Endothelial cell (in vitro differentiated cells): ENCODE measurements around the gene OGFRL1. TPM values are rescaled to one million over a fixed set of nuclear protein-coding genes. Genes with fewer than 3 reads are reported as not detected.

ENCODE experiments used
- DNase-seq: peaks from one replicate; pipeline ENCODE4 v3.0.0; 2021; ENCODE audit warnings: low spot score
- H3K27ac Mint-ChIP-seq: one replicate; pipeline ENCODE4 v1.8.0; 2021; ENCODE audit warnings: mixed read lengths, inconsistent platforms; ENCODE audit not compliant: unreplicated experiment
- H3K27me3 Mint-ChIP-seq: one replicate; pipeline ENCODE4 v1.8.0; 2021; ENCODE audit warnings: mild to moderate bottlenecking, moderate library complexity, mixed read lengths, inconsistent platforms; ENCODE audit not compliant: unreplicated experiment
- H3K36me3 Mint-ChIP-seq: one replicate; pipeline ENCODE4 v1.8.0; 2021; ENCODE audit warnings: mild to moderate bottlenecking, low read depth, mixed read lengths, inconsistent platforms; ENCODE audit not compliant: unreplicated experiment
- H3K4me1 Mint-ChIP-seq: one replicate; pipeline ENCODE4 v1.8.0; 2021; ENCODE audit warnings: mild to moderate bottlenecking, mixed read lengths, inconsistent platforms; ENCODE audit not compliant: unreplicated experiment
- H3K4me3 Mint-ChIP-seq: one replicate; pipeline ENCODE4 v1.8.0; 2021; ENCODE audit warnings: mild to moderate bottlenecking, mixed read lengths, inconsistent platforms; ENCODE audit not compliant: unreplicated experiment
- H3K9me3 Mint-ChIP-seq: one replicate; pipeline ENCODE4 v1.8.0; 2021; ENCODE audit warnings: mixed read lengths, inconsistent platforms; ENCODE audit not compliant: unreplicated experiment
- total RNA-seq: library from RNA; stranded (reverse); fragmentation: NEBNext Ultra II Directional; extraction: Animal tissue kit (Norgen Biotek cat#: 25700); gene quantifications from one replicate; pipeline ENCODE4 v1.2.1, GENCODE V29; 2021; ENCODE audit not compliant: unreplicated experiment
- TF ChIP-seq, protein P1 (sequence below): fragments of 200-600 bp; sonication (generic); IDR thresholded peaks from one replicate; pipeline ENCODE4 v1.5.0; 2021; ENCODE audit warnings: antibody characterized with exemption; ENCODE audit not compliant: unreplicated experiment

Gene OGFRL1
- total RNA-seq, 1 donor from 2014 or later = 6.0 TPM

DNA sequence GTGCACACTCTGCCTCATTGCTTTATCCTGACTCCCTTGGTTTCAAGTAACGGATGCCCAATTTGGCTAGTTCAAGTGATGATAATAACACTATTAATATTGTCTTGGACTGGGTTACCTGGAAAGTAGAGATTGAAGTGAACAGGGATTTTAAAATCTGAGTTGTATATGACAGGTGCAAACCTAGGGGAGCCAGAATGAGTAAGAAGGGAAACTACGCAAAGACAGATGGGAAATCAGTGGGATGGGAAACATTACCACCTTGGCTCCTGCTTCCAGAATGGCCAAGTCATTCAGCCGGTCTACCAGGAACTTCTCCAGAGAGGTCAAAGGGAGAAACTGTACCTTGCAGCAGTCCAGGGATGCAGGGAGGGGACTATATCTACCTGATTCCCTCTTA lies 41.9 kb downstream of the OGFRL1 start:
- TF ChIP-seq, protein P1, sequence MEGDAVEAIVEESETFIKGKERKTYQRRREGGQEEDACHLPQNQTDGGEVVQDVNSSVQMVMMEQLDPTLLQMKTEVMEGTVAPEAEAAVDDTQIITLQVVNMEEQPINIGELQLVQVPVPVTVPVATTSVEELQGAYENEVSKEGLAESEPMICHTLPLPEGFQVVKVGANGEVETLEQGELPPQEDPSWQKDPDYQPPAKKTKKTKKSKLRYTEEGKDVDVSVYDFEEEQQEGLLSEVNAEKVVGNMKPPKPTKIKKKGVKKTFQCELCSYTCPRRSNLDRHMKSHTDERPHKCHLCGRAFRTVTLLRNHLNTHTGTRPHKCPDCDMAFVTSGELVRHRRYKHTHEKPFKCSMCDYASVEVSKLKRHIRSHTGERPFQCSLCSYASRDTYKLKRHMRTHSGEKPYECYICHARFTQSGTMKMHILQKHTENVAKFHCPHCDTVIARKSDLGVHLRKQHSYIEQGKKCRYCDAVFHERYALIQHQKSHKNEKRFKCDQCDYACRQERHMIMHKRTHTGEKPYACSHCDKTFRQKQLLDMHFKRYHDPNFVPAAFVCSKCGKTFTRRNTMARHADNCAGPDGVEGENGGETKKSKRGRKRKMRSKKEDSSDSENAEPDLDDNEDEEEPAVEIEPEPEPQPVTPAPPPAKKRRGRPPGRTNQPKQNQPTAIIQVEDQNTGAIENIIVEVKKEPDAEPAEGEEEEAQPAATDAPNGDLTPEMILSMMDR = no peak
- no peak overlapping the region for H3K27ac Mint-ChIP-seq
- H3K27me3 Mint-ChIP-seq = peaks cover 3% of the 10 kb centered on the region
- DNase-seq = no peak
- H3K4me3 Mint-ChIP-seq = no peak overlapping the region
- H3K4me1 Mint-ChIP-seq = no peaks in the 10 kb centered on the region
- H3K9me3 Mint-ChIP-seq = no peaks in the 10 kb centered on the region
- no peaks in the 10 kb centered on the region for H3K36me3 Mint-ChIP-seq

DNA sequence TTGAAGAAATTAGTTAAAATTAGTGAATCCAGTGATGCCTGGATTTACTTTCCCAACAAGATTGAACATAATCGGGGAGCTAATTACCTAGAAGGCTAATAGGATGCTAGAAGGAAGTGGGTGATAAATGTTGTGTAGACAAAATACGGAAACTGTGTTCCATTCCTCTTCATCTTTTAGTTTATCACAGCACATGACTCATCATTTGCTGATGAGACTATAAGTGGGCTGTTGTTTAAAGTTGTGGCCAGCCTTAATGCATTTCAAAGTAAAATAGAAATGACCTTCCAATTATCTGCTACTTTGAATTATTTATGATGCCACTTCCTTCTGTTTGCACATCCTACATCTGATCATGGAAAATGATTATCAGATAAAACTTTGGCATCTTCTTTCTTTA lies 43.4 kb downstream of the OGFRL1 start:
- Mint-ChIP-seq H3K36me3 (no peaks in the 10 kb centered on the region), H3K4me3 (no peak overlapping the region), H3K9me3 (no peaks in the 10 kb centered on the region), H3K27me3 (peaks cover 3% of the 10 kb centered on the region), H3K27ac (no peak overlapping the region), H3K4me1 (no peaks in the 10 kb centered on the region)
- no peak for DNase-seq
- TF ChIP-seq, protein P1 = no peak

DNA sequence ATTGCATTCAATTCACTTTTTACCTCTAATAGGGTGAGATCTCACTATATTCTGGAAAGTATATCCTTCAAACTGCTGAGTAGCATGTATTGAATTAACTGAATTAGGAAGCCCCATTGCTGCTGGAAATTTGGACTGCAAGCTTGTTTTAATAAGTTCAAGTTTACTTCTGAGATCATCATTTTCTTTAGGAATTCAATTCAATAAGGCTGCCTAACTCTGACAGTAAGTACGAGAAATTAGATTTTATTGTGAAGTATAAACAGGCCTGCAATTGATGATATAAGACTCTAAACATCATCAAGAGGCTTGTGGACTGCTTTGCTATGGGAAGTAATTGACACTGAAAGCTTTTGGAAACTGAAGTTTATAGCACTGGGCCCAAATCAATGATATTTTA lies 44.4 kb downstream of the OGFRL1 start:
- Mint-ChIP-seq H3K27ac (no peak overlapping the region), H3K4me3 (no peak overlapping the region), H3K4me1 (no peaks in the 10 kb centered on the region), H3K9me3 (no peaks in the 10 kb centered on the region), H3K36me3 (no peaks in the 10 kb centered on the region), H3K27me3 (peaks cover 3% of the 10 kb centered on the region)
- TF ChIP-seq, protein P1 = no peak
- no peak for DNase-seq

DNA sequence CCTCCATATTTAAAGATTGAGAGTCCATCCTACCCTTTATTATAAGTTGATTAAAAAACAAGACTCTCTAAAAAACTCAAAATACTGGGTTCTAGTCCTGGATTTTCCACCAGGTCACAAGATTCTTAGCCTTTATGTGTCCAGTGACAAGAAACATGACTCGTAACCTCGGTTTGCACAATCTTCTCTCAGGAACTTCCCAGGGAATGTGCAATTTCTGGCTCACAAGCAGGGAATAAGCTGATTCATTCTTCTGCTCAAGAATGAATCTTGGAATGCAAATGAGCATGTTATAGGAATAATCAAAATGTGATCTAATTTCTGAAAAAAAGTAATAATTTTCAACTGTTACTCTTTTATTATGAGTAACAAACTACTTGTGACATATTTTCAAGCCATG lies 45.1 kb downstream of the OGFRL1 start:
- TF ChIP-seq, protein P1 = no peak
- Mint-ChIP-seq H3K4me3 (no peak overlapping the region), H3K27ac (no peak overlapping the region), H3K36me3 (no peaks in the 10 kb centered on the region), H3K9me3 (no peaks in the 10 kb centered on the region), H3K4me1 (no peaks in the 10 kb centered on the region), H3K27me3 (peaks cover 3% of the 10 kb centered on the region)
- no peak for DNase-seq

DNA sequence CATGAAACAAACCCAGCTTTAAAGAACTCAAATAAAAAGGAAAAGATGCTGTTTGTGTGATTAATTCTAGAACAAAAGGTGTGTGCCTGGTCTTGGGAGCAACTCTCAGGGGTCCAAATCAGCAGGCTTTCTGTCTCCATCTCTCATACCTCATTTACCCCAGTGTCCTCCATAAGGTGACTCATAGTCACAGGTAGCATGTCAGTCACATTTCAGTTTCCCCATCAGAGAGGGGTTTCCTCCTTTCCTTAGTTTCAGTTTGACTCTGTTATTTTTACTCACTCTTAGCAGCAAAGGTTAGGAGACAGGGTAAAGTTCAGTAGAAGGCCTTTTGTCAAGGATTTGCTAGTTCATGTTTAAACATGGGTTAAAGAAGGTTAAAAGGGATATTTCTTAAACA lies 46.2 kb downstream of the OGFRL1 start:
- no peak for DNase-seq
- Mint-ChIP-seq H3K4me3 (no peak overlapping the region), H3K27ac (no peak overlapping the region), H3K36me3 (no peaks in the 10 kb centered on the region), H3K27me3 (no peaks in the 10 kb centered on the region), H3K4me1 (no peaks in the 10 kb centered on the region), H3K9me3 (no peaks in the 10 kb centered on the region)
- TF ChIP-seq, protein P1 = no peak
